A549 treated with AZD2906 at 1 μM for 4 hours (cell line): ENCODE measurements around the gene NXF1. TPM values are rescaled to one million over a fixed set of nuclear protein-coding genes. Genes with fewer than 3 reads are reported as not detected.

Experiments
- total RNA-seq: library from RNA; stranded (reverse); fragments of 200-300 nt; extraction: Qiagen RNA extraction; gene quantifications from 5 replicates; pipeline ENCODE4 v1.2.3, GENCODE V29; 2022

NXF1 gene
- 38.7 to 55.4 TPM (median 50.7 TPM) in 5 replicates for total RNA-seq

DNA sequence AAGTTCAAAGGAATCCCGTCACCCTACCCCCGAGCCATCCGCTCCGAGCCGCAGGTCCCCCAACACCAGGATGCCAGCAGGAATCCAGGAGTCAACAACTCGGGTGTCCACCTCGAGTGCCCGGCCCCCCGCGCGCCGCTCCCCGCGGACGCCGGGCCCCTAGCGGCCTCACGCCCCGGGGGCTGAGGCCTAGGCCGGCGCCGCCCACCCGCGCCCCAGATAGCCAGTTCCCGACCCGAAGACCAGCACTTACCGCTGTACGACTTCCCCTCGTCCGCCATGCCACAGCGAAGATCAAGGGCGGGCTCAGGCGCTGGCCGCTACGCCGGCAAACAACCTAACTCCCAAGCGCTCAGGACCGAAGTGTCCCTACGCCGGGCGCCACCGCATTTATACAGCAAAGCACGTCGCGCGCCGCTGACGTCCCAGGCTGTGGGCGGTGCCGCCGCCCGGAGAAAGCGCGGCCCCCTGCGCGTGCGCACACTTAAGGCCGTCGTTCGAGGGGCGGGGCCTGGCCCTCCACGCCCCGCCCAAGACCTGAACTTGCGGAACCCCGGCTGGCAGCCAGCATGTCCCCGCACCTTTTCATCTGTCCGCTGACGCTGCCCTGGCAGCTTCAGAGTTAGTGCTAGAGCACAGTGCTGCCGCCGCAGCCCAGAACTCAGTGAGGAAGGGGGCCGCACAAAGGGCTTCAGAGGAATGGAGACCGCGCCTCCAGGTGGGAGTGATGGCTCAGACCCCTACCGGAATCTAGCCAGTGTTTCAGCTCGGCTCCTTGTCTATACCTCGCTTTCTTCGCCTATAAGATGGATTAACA lies at the start of gene NXF1:
Gene NXF1, minus strand, starts transcription at position 365 of the 817 bp plus-strand sequence. Its CDS starts 84 bp downstream, at position 281.

GRCh38 chr11:62839050-62839945 lies 34.1 kb upstream of the NXF1 start, which contains the start of gene WDR74:
WDR74 (minus strand) TSS chr11:62839590; CDS start chr11:62839570, 20 bp downstream.

DNA sequence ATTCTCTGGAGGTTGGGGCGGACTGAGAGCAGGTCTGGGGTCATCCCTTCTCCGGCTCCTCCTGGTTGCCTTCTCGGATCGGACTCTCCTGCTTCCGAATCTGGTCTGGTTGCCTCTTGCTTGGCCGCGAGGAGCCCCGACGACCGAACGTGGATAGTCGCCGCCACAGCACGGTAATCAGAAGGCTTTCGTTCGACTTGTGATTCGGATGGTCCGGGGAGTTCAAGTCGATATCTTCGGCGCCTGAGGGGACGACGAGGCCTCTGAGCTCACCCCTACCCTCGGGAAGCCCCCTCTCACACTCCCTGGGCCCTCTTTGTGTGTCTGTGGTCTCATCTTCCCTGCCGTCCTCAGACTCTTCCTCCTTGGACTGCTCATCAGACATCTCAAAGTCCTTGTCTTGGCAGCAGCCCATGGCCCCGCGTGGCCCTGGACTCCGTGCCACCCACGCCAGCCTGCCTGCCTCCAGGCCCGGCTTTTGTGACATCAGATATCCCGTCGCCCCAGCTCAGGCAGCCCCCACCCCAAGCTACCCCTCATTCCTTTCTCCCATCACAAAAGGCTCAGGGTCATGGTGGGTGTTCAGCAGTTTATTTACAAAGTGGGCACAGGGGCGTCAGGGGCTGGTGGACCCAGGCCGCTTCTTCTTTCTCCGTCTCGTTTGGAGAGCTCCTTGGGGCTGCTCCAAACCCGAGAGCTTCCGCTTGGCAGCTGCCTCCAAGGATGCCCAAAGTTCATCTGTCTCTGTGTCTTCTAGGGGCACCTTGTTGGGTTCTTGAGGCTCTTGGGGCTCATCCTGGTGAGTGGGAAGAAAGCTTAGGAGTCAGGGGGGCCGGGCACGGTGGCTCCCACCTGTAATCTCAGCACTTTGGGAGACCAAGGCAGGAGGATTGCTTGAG lies 27.3 kb upstream of the NXF1 start, which contains the start of gene TEX54:
Gene TEX54, minus strand, starts transcription at position 506 of the 899 bp plus-strand sequence.

GRCh38 chr11:62831520-62832335 lies 26.5 kb upstream of the NXF1 start, which contains the start of gene STX5:
STX5 (minus strand) TSS chr11:62832051; CDS start chr11:62831243, 808 bp downstream.

GRCh38 chr11:62791501-62792201 lies 13.6 kb downstream of the NXF1 start, which contains the start of gene TMEM223:
TMEM223 (minus strand) TSS chr11:62792006; CDS start chr11:62791994, 12 bp downstream.

GRCh38 chr11:62787005-62787759 lies 18.1 kb downstream of the NXF1 start, which contains the start of gene TMEM179B:
TMEM179B (plus strand) TSS chr11:62787402; CDS start chr11:62787432, 30 bp downstream.

DNA sequence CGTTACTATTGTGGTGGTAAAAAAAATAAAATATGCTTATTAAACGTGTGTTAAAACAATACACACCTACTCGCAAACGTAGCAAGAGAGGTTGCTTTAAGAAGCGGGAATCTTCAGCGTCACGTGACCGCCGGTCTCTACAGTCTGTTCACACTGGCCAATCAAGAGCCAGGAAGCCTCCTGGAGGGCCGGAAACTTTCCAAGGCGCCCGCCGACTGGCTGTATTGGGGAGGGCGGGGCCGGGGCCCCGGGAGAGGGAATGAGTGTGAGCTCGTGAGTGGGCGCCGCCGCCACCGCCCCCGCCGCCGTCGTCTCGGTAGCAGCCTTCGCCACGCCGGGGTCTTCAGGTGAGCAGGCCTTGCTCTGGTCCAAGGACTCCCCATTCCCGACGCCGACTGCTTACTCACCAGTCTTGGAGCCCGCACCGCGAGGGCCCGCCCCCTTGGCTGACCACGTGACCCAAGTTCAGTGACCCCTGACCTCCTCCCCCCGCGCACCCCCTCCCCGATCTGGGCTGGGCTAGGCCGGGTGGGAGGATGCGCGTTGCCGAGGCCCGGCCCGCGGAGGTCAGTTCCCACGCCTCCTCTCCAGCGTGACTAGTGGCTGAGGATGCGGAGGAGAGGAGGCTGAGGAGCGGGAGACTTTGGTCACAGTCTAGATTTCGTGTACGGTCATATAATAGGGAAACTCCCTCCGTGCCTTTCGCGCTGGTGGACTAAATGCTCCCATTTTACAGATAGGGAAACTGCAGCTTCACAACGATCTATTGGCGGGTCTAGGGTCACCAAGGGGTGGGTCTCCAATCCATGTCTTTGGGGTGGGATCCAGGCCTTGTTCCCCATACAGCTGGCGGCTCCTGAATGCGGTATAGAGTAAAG lies 33.9 kb downstream of the NXF1 start, which contains the start of gene TAF6L:
Gene TAF6L, plus strand, starts transcription at position 253 of the 878 bp plus-strand sequence. CDS start 4,388 bp downstream, outside the sequence.

GRCh38 chr11:62753736-62754603 lies 51.3 kb downstream of the NXF1 start, which contains the start of gene ZBTB3:
ZBTB3 (minus strand) TSS chr11:62754160; CDS start chr11:62753664, 496 bp downstream.

Other genes starting within 250 kb of the NXF1 start
- gene EEF1G, start 231.5 kb downstream of the NXF1 start, total RNA-seq = 1,893 to 2,060 TPM (median 2,008 TPM) in 5 replicates
- 12.8 to 17.8 TPM (median 17.0 TPM) in 5 replicates for gene TUT1, start 213.9 kb downstream of the NXF1 start, total RNA-seq
- gene MTA2, start 203.6 kb downstream of the NXF1 start, total RNA-seq = 82.2 to 92.9 TPM (median 85.9 TPM) in 5 replicates
- 19.9 to 26.0 TPM (median 22.0 TPM) in 5 replicates for gene EML3, start 192.7 kb downstream of the NXF1 start, total RNA-seq
- gene ROM1, start 192.2 kb downstream of the NXF1 start, total RNA-seq = 3.6 to 4.3 TPM (median 4.0 TPM) in 5 replicates
- 44.5 to 55.6 TPM (median 54.8 TPM) in 5 replicates for gene B3GAT3, start 183.5 kb downstream of the NXF1 start, total RNA-seq
- 248 to 270 TPM (median 260 TPM) in 5 replicates for gene GANAB, start 158.8 kb downstream of the NXF1 start, total RNA-seq
- 19.1 to 23.0 TPM (median 22.6 TPM) in 5 replicates for gene INTS5, start 152.1 kb downstream of the NXF1 start, total RNA-seq
- 118 to 140 TPM (median 121 TPM) in 5 replicates for gene C11orf98, start 140.2 kb downstream of the NXF1 start, total RNA-seq
- gene CSKMT, start 140.1 kb downstream of the NXF1 start, total RNA-seq = 6.9 to 15.1 TPM (median 13.5 TPM) in 5 replicates
- 23.4 to 38.0 TPM (median 35.7 TPM) in 5 replicates for gene UQCC3, start 133.8 kb downstream of the NXF1 start, total RNA-seq
- gene LBHD1, start 133.2 kb downstream of the NXF1 start, total RNA-seq = 4.0 to 5.1 TPM (median 4.8 TPM) in 5 replicates
- 113 to 126 TPM (median 120 TPM) in 5 replicates for gene UBXN1, start 126.4 kb downstream of the NXF1 start, total RNA-seq
- 0.07 to 0.10 TPM (median 0.08 TPM) in 3 of 5 replicates, not detected in the others for gene LRRN4CL, start 115.9 kb downstream of the NXF1 start, total RNA-seq
- gene BSCL2, start 98.0 kb downstream of the NXF1 start, total RNA-seq = 53.3 to 85.7 TPM (median 68.0 TPM) in 5 replicates
- not detected in 5 replicates for gene GNG3, start 97.8 kb downstream of the NXF1 start, total RNA-seq
- gene HNRNPUL2, start 78.0 kb downstream of the NXF1 start, total RNA-seq = 38.1 to 42.3 TPM (median 39.3 TPM) in 5 replicates
- 28.8 to 30.0 TPM (median 29.4 TPM) in 5 replicates for gene TTC9C, start 77.0 kb downstream of the NXF1 start, total RNA-seq
- gene ZBTB3, start 51.3 kb downstream of the NXF1 start, total RNA-seq = 1.3 to 1.8 TPM (median 1.5 TPM) in 5 replicates
- gene POLR2G, start 43.9 kb downstream of the NXF1 start, total RNA-seq = 161 to 178 TPM (median 174 TPM) in 5 replicates
- 12.2 to 15.7 TPM (median 14.0 TPM) in 5 replicates for gene TAF6L, start 34.0 kb downstream of the NXF1 start, total RNA-seq
- gene TMEM179B, start 18.0 kb downstream of the NXF1 start, total RNA-seq = 68.8 to 94.9 TPM (median 86.7 TPM) in 5 replicates
- 19.7 to 28.7 TPM (median 27.7 TPM) in 5 replicates for gene TMEM223, start 13.4 kb downstream of the NXF1 start, total RNA-seq
- gene STX5, start 26.6 kb upstream of the NXF1 start, total RNA-seq = 19.5 to 24.9 TPM (median 23.9 TPM) in 5 replicates
- not detected in 5 replicates for gene TEX54, start 27.4 kb upstream of the NXF1 start, total RNA-seq
- 74.3 to 82.0 TPM (median 79.5 TPM) in 5 replicates for gene WDR74, start 34.1 kb upstream of the NXF1 start, total RNA-seq
- gene SLC3A2, start 75.5 kb upstream of the NXF1 start, total RNA-seq = 893 to 1,052 TPM (median 950 TPM) in 5 replicates
- 0.03 to 0.08 TPM (median 0.07 TPM) in 4 of 5 replicates, not detected in the other for gene CHRM1, start 115.9 kb upstream of the NXF1 start, total RNA-seq
- gene SLC22A6, start 179.5 kb upstream of the NXF1 start, total RNA-seq = not detected in 5 replicates
- gene SLC22A8, start 210.4 kb upstream of the NXF1 start, total RNA-seq = not detected in 5 replicates